Thyroid gland (tissue), 4 donors: ENCODE measurements around the gene NDUFA1.
"Not testable (repeated sequence)": the region's sequence is repeated elsewhere in the genome, so short reads cannot be mapped to it uniquely, and the experiment has no call there.

ENCODE experiments used
- POLR2A ChIP-seq, 2 donors: fragments of 450-650 bp; IDR thresholded peaks; one replicate each; pipeline ENCODE4 v1.6.1; 2017; ENCODE audit warnings: antibody characterized with exemption in 2 of 2, mild to moderate bottlenecking in 2 of 2, moderate library complexity in 1 of 2
- TF ChIP-seq, protein P1 (sequence below), 6 experiments: fragments of 200-600 bp in 3 of 6; fragments of 450-650 bp in 3 of 6; sonication (generic) in 3 of 6; IDR thresholded peaks; one replicate each; pipeline ENCODE4 v1.5.1; 2016 to 2019; ENCODE audit warnings: antibody characterized with exemption in 6 of 6, mild to moderate bottlenecking in 2 of 6, inconsistent platforms in 1 of 6, moderate library complexity in 1 of 6

DNA sequence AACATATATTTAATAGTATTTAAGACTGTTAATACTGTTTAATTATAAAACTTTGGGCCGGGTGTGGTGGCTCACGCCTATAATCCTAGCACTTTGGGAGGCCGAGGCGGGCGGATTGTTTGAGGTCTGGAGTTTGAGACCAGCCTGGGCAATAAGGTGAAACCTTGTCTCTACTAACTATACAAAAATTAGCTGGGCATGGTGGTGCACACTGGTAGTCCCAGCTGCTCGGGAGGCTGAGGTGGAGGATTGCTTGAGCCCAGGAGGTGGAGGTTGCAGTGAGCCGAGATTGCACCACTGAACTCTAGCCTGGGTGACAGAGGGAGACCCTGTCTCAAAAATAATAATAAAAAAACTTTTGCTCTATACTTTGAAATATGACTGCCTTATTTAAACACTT is 50.8 kb downstream of the NDUFA1 start:
- not testable (repeated sequence) for TF ChIP-seq POLR2A (IDR thresholded peaks at IDR 0.05)
- TF ChIP-seq, protein P1, sequence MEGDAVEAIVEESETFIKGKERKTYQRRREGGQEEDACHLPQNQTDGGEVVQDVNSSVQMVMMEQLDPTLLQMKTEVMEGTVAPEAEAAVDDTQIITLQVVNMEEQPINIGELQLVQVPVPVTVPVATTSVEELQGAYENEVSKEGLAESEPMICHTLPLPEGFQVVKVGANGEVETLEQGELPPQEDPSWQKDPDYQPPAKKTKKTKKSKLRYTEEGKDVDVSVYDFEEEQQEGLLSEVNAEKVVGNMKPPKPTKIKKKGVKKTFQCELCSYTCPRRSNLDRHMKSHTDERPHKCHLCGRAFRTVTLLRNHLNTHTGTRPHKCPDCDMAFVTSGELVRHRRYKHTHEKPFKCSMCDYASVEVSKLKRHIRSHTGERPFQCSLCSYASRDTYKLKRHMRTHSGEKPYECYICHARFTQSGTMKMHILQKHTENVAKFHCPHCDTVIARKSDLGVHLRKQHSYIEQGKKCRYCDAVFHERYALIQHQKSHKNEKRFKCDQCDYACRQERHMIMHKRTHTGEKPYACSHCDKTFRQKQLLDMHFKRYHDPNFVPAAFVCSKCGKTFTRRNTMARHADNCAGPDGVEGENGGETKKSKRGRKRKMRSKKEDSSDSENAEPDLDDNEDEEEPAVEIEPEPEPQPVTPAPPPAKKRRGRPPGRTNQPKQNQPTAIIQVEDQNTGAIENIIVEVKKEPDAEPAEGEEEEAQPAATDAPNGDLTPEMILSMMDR (IDR thresholded peaks at IDR 0.05), result not testable (repeated sequence)
